Activated T-cell treated with anti-CD3 and anti-CD28 coated beads, Interleukin-2, amount 50 U/mL, for 72 hours (primary cell): Measurements from ENCODE around the gene UBXN7. TPM values are rescaled to one million over a fixed set of nuclear protein-coding genes. Genes with fewer than 3 reads are reported as not detected.
"Not testable (repeated sequence)": the region's sequence is repeated elsewhere in the genome, so short reads cannot be mapped to it uniquely, and the experiment has no call there.

Experiments
- ATAC-seq, 2 donors: fragments of 150-1000 bp; cut with Tn5 transposase; replicated peaks in 1 of 2; 2 replicates each; pipeline ENCODE4 v1.10.0; 2021; ENCODE audit warnings: moderate library complexity in 2 of 2, mild to moderate bottlenecking in 1 of 2
- DNase-seq, 2 donors: peaks; one replicate each; pipeline ENCODE4 v3.0.0; 2021 to 2022; ENCODE audit warnings: mixed read lengths in 1 of 2
- H3K27ac Mint-ChIP-seq: one replicate; pipeline ENCODE4 v1.8.0; 2022; ENCODE audit warnings: mild to moderate bottlenecking, moderate library complexity, mixed read lengths
- H3K27me3 Mint-ChIP-seq: one replicate; pipeline ENCODE4 v1.8.0; 2022; ENCODE audit warnings: low read depth, mixed read lengths
- H3K36me3 Mint-ChIP-seq, 2 donors: one replicate each; pipeline ENCODE4 v1.8.0; 2022; ENCODE audit warnings: mixed read lengths in 2 of 2, mild to moderate bottlenecking in 1 of 2; ENCODE audit not compliant: insufficient read depth in 2 of 2
- H3K4me1 Mint-ChIP-seq: one replicate; pipeline ENCODE4 v1.8.0; 2022; ENCODE audit warnings: low read depth, mixed read lengths
- H3K4me3 Mint-ChIP-seq, 2 donors: one replicate each; pipeline ENCODE4 v1.8.0; 2022; ENCODE audit warnings: mild to moderate bottlenecking in 2 of 2, mixed read lengths in 2 of 2, moderate library complexity in 2 of 2
- H3K9me3 Mint-ChIP-seq, 2 donors: one replicate each; pipeline ENCODE4 v1.8.0; 2022; ENCODE audit warnings: mixed read lengths in 2 of 2
- total RNA-seq, 2 donors: library from RNA; stranded (reverse); gene quantifications; one replicate each; pipeline ENCODE4 v1.2.3, GENCODE V29; 2022

The UBXN7 gene
- total RNA-seq, 2 donors from 2014 or later = 77.3 to 89.6 TPM

DNA sequence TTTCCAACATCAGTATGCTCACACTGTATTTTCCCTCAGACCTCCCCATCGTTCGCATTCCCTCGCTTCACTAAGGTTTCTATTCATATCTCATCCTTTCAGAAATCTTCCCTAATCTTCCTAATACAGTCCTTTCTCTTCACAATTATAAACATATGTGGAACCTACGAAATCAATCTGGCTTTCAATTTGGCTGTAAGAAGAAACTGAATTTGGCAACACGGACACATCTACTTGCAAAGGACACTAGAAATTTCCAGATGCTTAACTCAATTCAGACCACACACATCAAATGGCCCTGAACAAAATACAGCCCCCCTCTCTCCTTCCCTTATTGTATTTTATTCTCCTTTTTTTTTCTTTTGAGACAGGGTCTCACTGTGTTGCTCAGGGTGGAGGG is 54.9 kb downstream of the UBXN7 start:
- no peaks in the 10 kb centered on the region for H3K4me1 Mint-ChIP-seq
- no peak for ATAC-seq
- H3K27ac Mint-ChIP-seq = no peak overlapping the region
- peaks cover 5 to 13% of the 10 kb centered on the region in 2 donors for H3K36me3 Mint-ChIP-seq
- no peaks in the 10 kb centered on the region for H3K27me3 Mint-ChIP-seq
- H3K9me3 Mint-ChIP-seq = no peaks in the 10 kb centered on the region
- no peak for DNase-seq
- no peak overlapping the region for H3K4me3 Mint-ChIP-seq

GRCh38 chr3:196365736-196366135 is 66.5 kb downstream of the UBXN7 start:
- H3K4me1 Mint-ChIP-seq = no peaks in the 10 kb centered on the region
- DNase-seq (no peak), ATAC-seq (no peak)
- no peaks in the 10 kb centered on the region for H3K27me3 Mint-ChIP-seq
- H3K9me3 Mint-ChIP-seq = no peaks in the 10 kb centered on the region
- peaks cover 5 to 23% of the 10 kb centered on the region in 2 donors for H3K36me3 Mint-ChIP-seq
- H3K4me3 Mint-ChIP-seq = no peak overlapping the region
- H3K27ac Mint-ChIP-seq = no peak overlapping the region

GRCh38 chr3:196360586-196360985 is 71.6 kb downstream of the UBXN7 start:
- ATAC-seq (no peak), DNase-seq (no peak)
- Mint-ChIP-seq H3K27me3 (no peaks in the 10 kb centered on the region), H3K36me3 (peaks cover 9 to 42% of the 10 kb centered on the region in 2 donors), H3K27ac (no peak overlapping the region), H3K9me3 (no peaks in the 10 kb centered on the region), H3K4me1 (peaks cover 4% of the 10 kb centered on the region), H3K4me3 (no peak overlapping the region)

DNA sequence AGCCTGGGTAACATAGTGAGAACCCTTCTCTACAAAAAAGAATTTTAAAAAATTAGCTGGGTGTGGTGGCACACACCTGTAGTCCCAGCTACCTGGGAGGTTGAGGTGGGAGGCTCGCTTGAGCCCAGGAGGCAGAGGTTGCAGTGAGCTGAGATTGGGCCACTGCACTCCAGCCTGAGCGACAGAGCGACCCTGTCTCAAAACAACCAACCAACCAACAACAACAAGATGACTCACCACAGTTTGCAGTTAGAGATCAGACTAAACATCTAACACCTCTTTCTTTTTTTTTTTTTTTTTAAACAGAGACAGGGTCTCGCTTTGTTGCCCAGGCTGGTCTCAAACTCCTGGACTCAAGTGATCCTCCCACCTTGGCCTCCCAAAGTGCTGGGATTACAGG is 73.7 kb downstream of the UBXN7 start:
- H3K9me3 Mint-ChIP-seq, DNase-seq, H3K4me3 Mint-ChIP-seq, H3K27ac Mint-ChIP-seq, ATAC-seq, H3K4me1 Mint-ChIP-seq, H3K27me3 Mint-ChIP-seq: not testable (repeated sequence)
- peaks cover 9 to 40% of the 10 kb centered on the region in 2 donors for H3K36me3 Mint-ChIP-seq

GRCh38 chr3:196357905-196358304 is 74.3 kb downstream of the UBXN7 start:
- Mint-ChIP-seq H3K4me1 (peaks cover 4% of the 10 kb centered on the region), H3K27ac (no peak overlapping the region), H3K4me3 (no peak overlapping the region), H3K36me3 (peaks cover 9 to 40% of the 10 kb centered on the region in 2 donors), H3K9me3 (no peaks in the 10 kb centered on the region), H3K27me3 (no peaks in the 10 kb centered on the region)
- no peak for DNase-seq
- no peak for ATAC-seq

GRCh38 chr3:196356556-196356955 is 75.7 kb downstream of the UBXN7 start:
- Mint-ChIP-seq H3K9me3 (no peaks in the 10 kb centered on the region), H3K27ac (no peak overlapping the region), H3K27me3 (no peaks in the 10 kb centered on the region), H3K4me3 (no peak overlapping the region), H3K36me3 (peaks cover 6 to 35% of the 10 kb centered on the region in 2 donors), H3K4me1 (peaks cover 4% of the 10 kb centered on the region)
- DNase-seq (no peak), ATAC-seq (no peak)

- Mint-ChIP-seq H3K9me3 (no peaks in the 10 kb centered on the region), H3K4me1 (peaks cover 4% of the 10 kb centered on the region), H3K36me3 (peaks cover 6 to 28% of the 10 kb centered on the region in 2 donors), H3K4me3 (no peak overlapping the region), H3K27me3 (no peaks in the 10 kb centered on the region), H3K27ac (no peak overlapping the region)
- DNase-seq (no peak), ATAC-seq (no peak)
These were observed 76.6 kb downstream of the UBXN7 start for GRCh38 chr3:196355668-196356067.

DNA sequence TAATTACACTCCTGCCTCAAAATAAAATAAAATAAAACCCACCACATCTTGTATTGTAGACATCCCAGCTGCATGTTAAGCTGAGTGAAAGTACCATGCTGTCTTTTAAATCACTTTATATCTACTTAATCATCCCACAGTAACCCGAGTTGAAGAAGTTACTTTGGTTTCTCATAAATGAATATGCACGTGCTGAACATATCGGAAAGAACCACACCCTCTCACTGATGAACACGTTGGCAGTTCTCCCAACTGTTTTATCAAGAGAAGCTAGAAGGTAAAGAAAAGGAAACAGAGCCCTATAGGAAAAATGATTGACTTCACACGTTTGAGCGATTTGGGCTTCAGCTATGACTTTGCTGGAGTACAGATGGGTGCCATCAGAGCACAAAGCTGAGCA is 78.1 kb downstream of the UBXN7 start:
- peaks cover 6 to 25% of the 10 kb centered on the region in 2 donors for H3K36me3 Mint-ChIP-seq
- no peaks in the 10 kb centered on the region for H3K27me3 Mint-ChIP-seq
- H3K27ac Mint-ChIP-seq = no peak overlapping the region

GRCh38 chr3:196351541-196351940 is 80.7 kb downstream of the UBXN7 start:
- Mint-ChIP-seq H3K27me3 (no peaks in the 10 kb centered on the region), H3K27ac (no peak overlapping the region), H3K36me3 (peaks cover 2 to 9% of the 10 kb centered on the region in 2 donors), H3K4me3 (no peak overlapping the region), H3K9me3 (no peaks in the 10 kb centered on the region), H3K4me1 (no peaks in the 10 kb centered on the region)
- DNase-seq = no peak
- ATAC-seq = no peak

More for the DNA sequence above, 78.1 kb downstream of the UBXN7 start:
- ATAC-seq (no peak), DNase-seq (no peak)
- Mint-ChIP-seq H3K4me3 (no peak overlapping the region), H3K9me3 (no peaks in the 10 kb centered on the region), H3K4me1 (peaks cover under 1% of the 10 kb centered on the region)

DNA sequence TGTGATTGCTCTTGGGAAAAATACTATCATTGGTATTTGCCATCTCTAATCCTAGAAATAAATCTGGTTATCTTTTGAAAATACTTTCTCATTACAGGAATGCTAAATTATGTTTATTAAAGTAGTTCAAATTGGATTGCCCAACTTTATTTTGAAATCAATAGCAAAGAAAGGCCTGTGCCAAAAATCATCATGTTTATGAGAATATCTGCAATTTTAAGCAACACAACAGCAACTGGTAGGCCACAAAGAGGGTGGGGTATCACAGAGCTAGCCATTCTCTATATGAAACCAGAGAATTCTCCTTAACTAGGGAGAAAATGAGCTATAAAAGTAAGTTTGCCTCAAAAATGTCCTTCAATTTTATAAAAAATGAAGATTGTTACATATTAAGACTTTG is 82.2 kb downstream of the UBXN7 start:
- no peaks in the 10 kb centered on the region for H3K4me1 Mint-ChIP-seq
- ATAC-seq (no peak), DNase-seq (no peak)
- H3K27me3 Mint-ChIP-seq = no peaks in the 10 kb centered on the region
- no peaks in the 10 kb centered on the region for H3K9me3 Mint-ChIP-seq
- peaks cover 0 to 2% of the 10 kb centered on the region in 2 donors for H3K36me3 Mint-ChIP-seq
- H3K27ac Mint-ChIP-seq = no peak overlapping the region
- H3K4me3 Mint-ChIP-seq = no peak overlapping the region

DNA sequence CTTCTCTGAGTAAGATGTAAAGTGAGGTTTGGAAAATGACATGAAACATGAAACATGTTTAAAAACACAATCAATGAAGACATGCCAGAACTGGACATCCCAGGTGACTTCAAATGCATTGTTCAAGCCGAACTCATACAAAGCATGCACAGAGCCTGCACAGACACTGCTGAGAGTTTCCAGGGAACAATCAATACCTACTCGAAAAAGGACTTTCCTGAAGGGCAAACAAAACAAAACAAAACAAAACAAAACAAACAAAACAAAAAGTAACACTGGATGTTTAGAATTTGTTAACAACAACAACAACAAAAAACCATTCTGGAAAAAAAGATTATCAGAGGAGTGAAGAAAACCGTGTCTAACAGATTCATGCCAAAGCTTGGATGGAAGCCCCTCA is 83.5 kb downstream of the UBXN7 start:
- ATAC-seq = no peak

DNA sequence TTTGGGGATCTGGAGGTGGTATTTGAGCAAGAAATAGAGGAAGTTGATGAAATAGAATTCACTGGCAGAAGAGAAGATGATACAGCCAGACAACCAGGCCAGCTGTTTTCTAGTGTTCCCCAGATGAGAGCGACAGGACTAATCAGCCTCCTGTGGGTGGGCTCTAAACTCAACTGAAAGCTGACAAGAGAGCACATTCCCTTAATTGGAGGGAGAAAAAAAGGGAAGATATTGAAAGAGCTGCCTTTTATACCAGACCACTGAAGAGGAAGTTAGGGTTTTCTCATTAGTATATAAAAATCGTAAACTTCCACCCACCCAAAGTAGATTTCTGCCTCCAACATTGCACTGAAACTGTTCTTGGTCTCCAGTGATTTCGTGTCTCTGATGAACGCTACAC is 87.6 kb downstream of the UBXN7 start:
- no peak overlapping the region for H3K4me3 Mint-ChIP-seq

More for the DNA sequence above, 83.5 kb downstream of the UBXN7 start:
- no peaks in the 10 kb centered on the region for H3K27me3 Mint-ChIP-seq
- H3K36me3 Mint-ChIP-seq = peaks cover 0 to 2% of the 10 kb centered on the region in 2 donors
- no peak for DNase-seq
- H3K27ac Mint-ChIP-seq = no peak overlapping the region
- H3K4me3 Mint-ChIP-seq = no peak overlapping the region
- H3K4me1 Mint-ChIP-seq = no peaks in the 10 kb centered on the region
- H3K9me3 Mint-ChIP-seq = no peaks in the 10 kb centered on the region

GRCh38 chr3:196343917-196344316 is 88.3 kb downstream of the UBXN7 start:
- H3K4me1 Mint-ChIP-seq, H3K36me3 Mint-ChIP-seq: not testable (repeated sequence)

More for the DNA sequence above, 87.6 kb downstream of the UBXN7 start:
- no peak for ATAC-seq
- DNase-seq = no peak
- Mint-ChIP-seq H3K27ac (no peak overlapping the region), H3K9me3 (no peaks in the 10 kb centered on the region), H3K36me3 (peaks cover 0 to 2% of the 10 kb centered on the region in 2 donors), H3K4me1 (no peaks in the 10 kb centered on the region), H3K27me3 (no peaks in the 10 kb centered on the region)

DNA sequence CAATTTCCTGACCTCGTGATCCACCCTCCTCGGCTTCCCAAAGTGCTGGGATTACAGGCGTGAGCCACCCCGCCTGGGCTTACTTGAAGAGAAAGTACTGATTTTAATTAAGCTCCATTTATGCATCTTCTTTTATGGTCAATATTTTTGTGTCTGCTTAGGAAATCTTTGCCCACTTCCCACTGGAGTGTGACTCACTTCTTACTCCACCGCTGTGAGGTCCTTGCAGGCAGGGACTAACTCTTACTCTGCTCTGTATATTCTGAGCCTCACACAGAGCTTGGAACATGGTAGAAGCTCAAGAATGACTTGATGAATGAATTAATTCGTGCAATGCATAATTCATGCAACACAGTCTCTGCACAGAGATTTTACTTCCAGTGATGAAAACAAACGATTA is 91.1 kb downstream of the UBXN7 start:
- no peaks in the 10 kb centered on the region for H3K4me1 Mint-ChIP-seq
- no peaks in the 10 kb centered on the region for H3K27me3 Mint-ChIP-seq
- no peak overlapping the region for H3K4me3 Mint-ChIP-seq
- ATAC-seq (no peak), DNase-seq (no peak)
- H3K36me3 Mint-ChIP-seq = no peaks in the 10 kb centered on the region
- H3K27ac Mint-ChIP-seq = no peak overlapping the region
- H3K9me3 Mint-ChIP-seq = no peaks in the 10 kb centered on the region

More at GRCh38 chr3:196343917-196344316, 88.3 kb downstream of the UBXN7 start:
- H3K9me3 Mint-ChIP-seq, DNase-seq, H3K27me3 Mint-ChIP-seq, H3K27ac Mint-ChIP-seq, H3K4me3 Mint-ChIP-seq, ATAC-seq: not testable (repeated sequence)
